ENCODE data around the gene PAK4. TPM values are rescaled to one million over a fixed set of nuclear protein-coding genes. Genes with fewer than 3 reads are reported as not detected.

Gene PAK4
- total RNA-seq, 1 experiment from 2014 or later = 8.5 TPM

GRCh38 chr19:39164289-39164688 lies 38.7 kb downstream of the PAK4 start:
- Histone ChIP-seq H3K27me3 (no peaks in the 10 kb centered on the region), H3K4me3 (no peak overlapping the region), H3K36me3 (no peaks in the 10 kb centered on the region; the same call in 1 of the 2 replicates), H3K9me3 (no peaks in the 10 kb centered on the region)
- DNase-seq = no peak

GRCh38 chr19:39165857-39166256 lies 40.3 kb downstream of the PAK4 start:
- DNase-seq = no peak
- H3K36me3 ChIP-seq = no peaks in the 10 kb centered on the region
- H3K9me3 ChIP-seq = no peaks in the 10 kb centered on the region
- H3K27me3 ChIP-seq = no peaks in the 10 kb centered on the region
- H3K4me3 ChIP-seq = no peak overlapping the region

GRCh38 chr19:39166571-39167391 lies 41.2 kb downstream of the PAK4 start:
- Histone ChIP-seq H3K36me3 (0 out of 2 replicates have a peak, but pooled peaks cover 2% of the 10 kb centered on the region), H3K4me3 (no peak overlapping the region), H3K9me3 (no peaks in the 10 kb centered on the region), H3K27me3 (no peaks in the 10 kb centered on the region)
- DNase-seq = no peak

- Histone ChIP-seq H3K27me3 (no peaks in the 10 kb centered on the region), H3K36me3 (peaks cover 4% of the 10 kb centered on the region; the same call in 1 of the 2 replicates), H3K4me3 (no peak overlapping the region), H3K9me3 (no peaks in the 10 kb centered on the region)
- no peak for DNase-seq
Measured at GRCh38 chr19:39167461-39168257, 42.1 kb downstream of the PAK4 start.

GRCh38 chr19:39168258-39169142 lies 42.9 kb downstream of the PAK4 start:
- Histone ChIP-seq H3K9me3 (no peaks in the 10 kb centered on the region), H3K36me3 (peaks cover 8% of the 10 kb centered on the region; the same call in 1 of the 2 replicates), H3K27me3 (no peaks in the 10 kb centered on the region), H3K4me3 (no peak overlapping the region)
- no peak for DNase-seq

- Histone ChIP-seq H3K9me3 (no peaks in the 10 kb centered on the region), H3K27me3 (no peaks in the 10 kb centered on the region), H3K36me3 (peaks cover 8% of the 10 kb centered on the region; the same call in 1 of the 2 replicates), H3K4me3 (no peak overlapping the region)
- no peak for DNase-seq
Measured at GRCh38 chr19:39169143-39169810, 43.7 kb downstream of the PAK4 start.

GRCh38 chr19:39170386-39171231 lies 45.0 kb downstream of the PAK4 start:
- Histone ChIP-seq H3K9me3 (no peaks in the 10 kb centered on the region), H3K36me3 (peaks cover 11% of the 10 kb centered on the region), H3K4me3 (no peak overlapping the region), H3K27me3 (no peaks in the 10 kb centered on the region)
- DNase-seq = no peak

- Histone ChIP-seq H3K9me3 (no peaks in the 10 kb centered on the region), H3K27me3 (no peaks in the 10 kb centered on the region), H3K36me3 (peaks cover 17% of the 10 kb centered on the region), H3K4me3 (no peak overlapping the region)
- DNase-seq = no peak
Measured at GRCh38 chr19:39171479-39172465, 46.2 kb downstream of the PAK4 start.

- Histone ChIP-seq H3K27me3 (no peaks in the 10 kb centered on the region), H3K36me3 (peaks cover 27% of the 10 kb centered on the region), H3K4me3 (no peak overlapping the region), H3K9me3 (no peaks in the 10 kb centered on the region)
- DNase-seq = no peak
Measured at GRCh38 chr19:39172700-39173501, 47.3 kb downstream of the PAK4 start.

GRCh38 chr19:39173502-39173991 lies 48.0 kb downstream of the PAK4 start:
- Histone ChIP-seq H3K4me3 (no peak overlapping the region), H3K36me3 (peaks cover 30% of the 10 kb centered on the region), H3K27me3 (no peaks in the 10 kb centered on the region), H3K9me3 (no peaks in the 10 kb centered on the region)
- DNase-seq = no peak

GRCh38 chr19:39174142-39174541 lies 48.6 kb downstream of the PAK4 start:
- Histone ChIP-seq H3K4me3 (no peak overlapping the region), H3K9me3 (no peaks in the 10 kb centered on the region), H3K36me3 (peaks cover 30% of the 10 kb centered on the region), H3K27me3 (no peaks in the 10 kb centered on the region)
- DNase-seq = no peak

GRCh38 chr19:39174558-39175544 lies 49.3 kb downstream of the PAK4 start:
- no peaks in the 10 kb centered on the region for H3K9me3 ChIP-seq
- H3K27me3 ChIP-seq = no peaks in the 10 kb centered on the region
- no peak overlapping the region for H3K4me3 ChIP-seq
- no peak for DNase-seq
- H3K36me3 ChIP-seq = peaks cover 30% of the 10 kb centered on the region

GRCh38 chr19:39175564-39175963 lies 50.0 kb downstream of the PAK4 start:
- Histone ChIP-seq H3K27me3 (no peaks in the 10 kb centered on the region), H3K4me3 (no peak overlapping the region), H3K9me3 (no peaks in the 10 kb centered on the region), H3K36me3 (peaks cover 31% of the 10 kb centered on the region)
- DNase-seq = no peak

Measured in MG63 (cell line).